ENCODE measurements around the gene PSIP1. TPM values are rescaled to one million over a fixed set of nuclear protein-coding genes. Genes with fewer than 3 reads are reported as not detected.

PSIP1 gene
- total RNA-seq, 1 donor from 2014 or later: 41.7 TPM

- DNase-seq: no peak
- no peak for ATAC-seq
- H3K4me1 ChIP-seq: no peaks in the 10 kb centered on the region
- no peaks in the 10 kb centered on the region for H3K9me3 ChIP-seq
- peak; percentile 17 for TF ChIP-seq CTCF (IDR thresholded peaks at IDR 0.05)
- H3K27me3 ChIP-seq (ENCODE audit: low read depth): no peaks in the 10 kb centered on the region
- no peak overlapping the region for H3K27ac ChIP-seq
- H3K4me3 ChIP-seq: no peak overlapping the region
- H3K36me3 ChIP-seq: peaks cover 44% of the 10 kb centered on the region
- intact Hi-C loops (cut with DNase I): no loop called here
Measured at GRCh38 chr9:15501179-15501578, 9.6 kb downstream of the PSIP1 start.

GRCh38 chr9:15499139-15499538, 11.6 kb downstream of the PSIP1 start:
- no peaks in the 10 kb centered on the region for H3K9me3 ChIP-seq
- no peaks in the 10 kb centered on the region for H3K27me3 ChIP-seq (ENCODE audit: low read depth)
- H3K4me1 ChIP-seq: no peaks in the 10 kb centered on the region
- no peak overlapping the region for H3K27ac ChIP-seq
- DNase-seq: no peak
- TF ChIP-seq CTCF (IDR thresholded peaks at IDR 0.05): no peak
- ATAC-seq: no peak
- H3K36me3 ChIP-seq: peaks cover 23% of the 10 kb centered on the region
- H3K4me3 ChIP-seq: no peak overlapping the region
- intact Hi-C loops (cut with DNase I): no loop called here

GRCh38 chr9:15498246-15498995, 12.3 kb downstream of the PSIP1 start:
- TF ChIP-seq CTCF (IDR thresholded peaks at IDR 0.05): no peak
- Histone ChIP-seq H3K4me3 (no peak overlapping the region), H3K9me3 (no peaks in the 10 kb centered on the region), H3K27me3 (ENCODE audit: low read depth) (no peaks in the 10 kb centered on the region), H3K27ac (no peak overlapping the region), H3K36me3 (peaks cover 18% of the 10 kb centered on the region), H3K4me1 (no peaks in the 10 kb centered on the region)
- ATAC-seq (no peak), DNase-seq (no peak)
- intact Hi-C loops (cut with DNase I): no loop called here

DNA sequence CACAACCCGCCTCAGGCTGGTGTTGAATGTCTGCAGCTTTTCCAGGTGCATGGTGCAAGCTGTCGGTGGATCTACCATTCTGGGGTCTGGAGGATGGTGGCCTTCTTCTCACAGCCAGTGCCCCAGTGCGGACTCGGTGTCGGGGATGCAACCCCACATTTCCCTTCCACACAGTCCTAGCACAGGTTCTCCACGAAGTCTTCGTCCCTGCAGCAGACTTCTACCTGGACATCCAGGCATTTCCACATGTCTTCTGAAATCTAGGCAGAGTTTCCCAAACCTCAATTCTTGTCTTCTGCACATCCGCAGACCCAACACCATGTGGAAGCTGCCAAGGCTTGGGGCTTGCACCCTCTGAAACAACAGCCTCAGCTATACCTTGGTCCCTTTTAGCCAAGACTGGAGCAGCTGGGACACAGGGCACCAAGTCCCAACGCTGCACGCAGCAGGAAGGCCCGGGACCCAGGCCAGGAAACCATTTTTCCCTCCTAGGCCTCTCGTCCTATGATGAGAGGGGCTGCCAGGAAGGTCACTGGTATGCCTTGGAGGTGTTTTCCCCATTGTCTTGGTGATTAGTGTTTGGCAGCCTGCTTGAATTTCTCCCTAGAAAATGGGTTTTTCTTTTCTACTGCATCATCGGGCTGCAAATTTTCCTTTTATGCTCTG, 18.2 kb downstream of the PSIP1 start:
- intact Hi-C loops (cut with DNase I): no loop called here

GRCh38 chr9:15491950-15492349, 18.8 kb downstream of the PSIP1 start:
- Histone ChIP-seq H3K4me1 (no peaks in the 10 kb centered on the region), H3K36me3 (peaks cover 24% of the 10 kb centered on the region), H3K4me3 (no peak overlapping the region), H3K27me3 (ENCODE audit: low read depth) (no peaks in the 10 kb centered on the region), H3K27ac (no peak overlapping the region), H3K9me3 (no peaks in the 10 kb centered on the region)
- no peak for TF ChIP-seq CTCF (IDR thresholded peaks at IDR 0.05)
- ATAC-seq: no peak
- intact Hi-C loops (cut with DNase I): no loop called here
- DNase-seq: no peak

More for the DNA sequence above, 18.2 kb downstream of the PSIP1 start:
- no peaks in the 10 kb centered on the region for H3K9me3 ChIP-seq
- H3K36me3 ChIP-seq: peaks cover 24% of the 10 kb centered on the region
- TF ChIP-seq CTCF (IDR thresholded peaks at IDR 0.05): no peak
- DNase-seq: no peak
- no peak overlapping the region for H3K4me3 ChIP-seq
- H3K27ac ChIP-seq: no peak overlapping the region
- no peak for ATAC-seq
- no peaks in the 10 kb centered on the region for H3K4me1 ChIP-seq
- no peaks in the 10 kb centered on the region for H3K27me3 ChIP-seq (ENCODE audit: low read depth)
